G401.6 (cell line): ENCODE results near the gene DHRSX.

Experiments used
- FAIRE-seq: peaks from 2 replicates; lab custom pipeline; 2012; peaks lifted over from hg19 to GRCh38; lab: Jason Lieb, UNC

The DHRSX gene

DNA sequence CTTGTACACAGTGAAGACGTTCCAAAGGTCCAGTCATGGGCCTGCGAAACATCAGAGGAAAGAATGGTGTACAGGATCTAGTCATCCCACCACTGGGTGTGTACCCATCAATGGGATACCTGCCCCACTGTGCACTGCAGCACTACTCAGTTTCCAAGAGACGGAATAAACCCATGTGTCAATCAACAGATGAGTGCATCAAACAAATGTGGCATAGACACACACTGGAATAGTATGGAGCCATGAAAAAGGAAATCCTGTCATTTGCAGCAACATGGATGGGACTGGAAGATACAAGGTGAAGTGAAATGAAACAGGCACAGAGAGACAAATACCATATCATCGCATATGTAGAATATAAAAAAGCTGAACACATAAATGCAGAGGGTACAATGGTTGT lies 48.0 kb downstream of the DHRSX start:
- no peak for FAIRE-seq

DNA sequence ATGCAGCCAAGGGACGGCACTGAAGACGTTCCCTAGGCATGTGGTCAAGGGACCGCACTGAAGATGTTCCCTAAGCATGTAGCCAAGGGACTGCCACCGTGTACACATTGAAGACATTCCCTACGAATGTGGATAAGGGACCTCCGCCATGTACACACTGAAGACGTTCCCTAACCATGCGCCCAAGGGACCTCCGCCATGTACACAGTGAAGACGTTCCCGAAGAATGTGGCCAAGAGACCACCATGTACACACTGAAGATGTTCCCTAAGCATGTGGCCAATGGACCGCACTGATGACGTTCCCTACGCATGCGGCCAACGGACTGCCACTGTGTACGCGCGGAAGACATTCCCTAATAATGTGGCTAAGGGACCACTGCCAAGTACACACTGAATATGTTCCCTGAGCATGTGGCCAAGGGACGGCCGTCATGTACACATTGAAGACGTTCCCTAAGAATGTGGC lies 48.4 kb downstream of the DHRSX start:
- FAIRE-seq, result no peak

DNA sequence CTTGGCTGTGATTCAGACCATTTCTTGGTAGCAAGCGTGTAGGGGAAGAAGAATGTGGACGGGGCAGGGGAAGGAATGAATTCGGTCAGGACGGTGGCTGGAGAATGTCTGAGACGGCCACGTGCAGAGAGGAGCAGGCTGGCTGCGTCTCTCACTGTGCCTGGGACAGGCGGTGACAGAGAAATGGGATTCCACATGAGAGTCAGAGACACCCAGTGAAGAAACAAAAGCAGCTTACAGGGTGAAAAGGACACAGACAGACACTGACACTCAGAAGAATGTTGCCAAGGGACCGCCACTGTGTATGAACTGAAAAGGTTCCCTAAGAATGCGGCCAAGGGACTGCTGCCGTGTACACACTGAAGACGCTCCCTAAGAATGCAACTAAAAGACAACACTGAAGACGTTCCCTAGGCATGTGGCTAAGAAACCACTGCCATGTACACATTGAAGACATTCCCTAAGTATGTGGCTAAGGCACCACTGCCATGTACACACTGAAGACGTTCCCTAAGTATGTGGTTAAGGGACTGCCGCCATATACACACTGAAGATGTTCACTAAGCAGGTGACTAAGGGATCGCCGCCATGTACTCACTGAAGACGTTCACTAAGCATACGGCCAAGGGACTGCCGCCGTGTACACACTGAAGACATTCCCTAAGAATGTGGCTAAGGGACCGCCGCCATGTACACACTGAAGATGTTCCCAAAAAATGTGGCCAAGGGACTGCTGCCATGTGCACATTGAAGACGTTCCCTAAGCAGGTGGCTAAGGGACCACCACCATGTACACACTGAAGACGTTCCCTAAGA lies 49.1 kb downstream of the DHRSX start:
- no peak for FAIRE-seq

DNA sequence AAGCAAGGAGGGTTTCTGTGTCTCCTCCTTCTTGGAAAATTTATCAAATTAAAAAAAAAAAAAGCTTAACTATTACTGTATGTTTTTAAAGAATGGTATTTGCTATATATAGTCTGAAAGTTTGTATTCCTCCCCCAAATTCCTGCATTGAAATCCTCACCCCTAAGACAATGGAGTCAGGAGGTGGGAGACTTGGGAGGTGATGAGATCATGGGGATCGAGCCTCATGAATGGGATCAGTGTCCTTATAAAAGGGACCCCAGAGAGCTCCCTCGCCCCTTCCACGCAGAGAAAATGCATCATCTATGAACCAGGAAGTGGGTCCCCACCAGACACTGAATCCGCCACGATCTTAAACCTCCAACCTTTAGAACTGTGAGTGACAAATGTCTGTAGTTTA lies 50.1 kb downstream of the DHRSX start:
- no peak for FAIRE-seq

DNA sequence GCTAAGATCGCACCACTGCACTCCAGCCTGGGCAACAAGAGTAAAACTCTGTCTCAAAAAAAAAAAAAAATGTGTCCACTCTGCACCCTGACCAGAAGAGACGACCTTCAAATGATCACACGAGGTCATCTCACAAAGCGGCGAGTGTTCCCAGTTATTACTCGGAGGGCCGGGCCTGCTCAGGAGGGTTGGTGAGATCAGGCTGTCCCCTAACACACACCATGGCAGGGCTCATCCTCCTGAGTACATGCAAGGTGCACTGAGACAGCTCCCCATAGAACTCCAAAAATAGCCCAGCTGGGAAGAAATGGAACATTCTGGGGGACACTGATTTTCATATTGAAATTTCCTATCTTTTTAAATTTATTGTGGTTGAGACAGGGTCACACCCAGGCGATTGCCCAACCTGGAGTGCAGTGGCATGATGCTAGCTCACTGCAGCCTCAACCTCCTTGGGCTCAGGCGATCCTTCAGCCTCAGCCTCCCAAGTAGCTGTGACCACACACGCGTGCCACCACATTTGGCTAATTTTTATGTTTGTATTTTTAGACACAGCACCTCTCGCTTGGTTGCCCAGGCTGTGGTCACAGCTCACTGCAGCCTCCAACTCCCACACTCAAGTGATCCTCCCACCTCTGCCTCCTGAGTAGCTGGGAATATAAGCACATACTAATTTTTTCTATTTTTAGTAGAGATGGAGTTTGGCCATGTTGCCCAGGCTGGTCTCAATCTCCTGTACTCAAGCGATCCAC lies 51.5 kb downstream of the DHRSX start:
- no peak for FAIRE-seq

DNA sequence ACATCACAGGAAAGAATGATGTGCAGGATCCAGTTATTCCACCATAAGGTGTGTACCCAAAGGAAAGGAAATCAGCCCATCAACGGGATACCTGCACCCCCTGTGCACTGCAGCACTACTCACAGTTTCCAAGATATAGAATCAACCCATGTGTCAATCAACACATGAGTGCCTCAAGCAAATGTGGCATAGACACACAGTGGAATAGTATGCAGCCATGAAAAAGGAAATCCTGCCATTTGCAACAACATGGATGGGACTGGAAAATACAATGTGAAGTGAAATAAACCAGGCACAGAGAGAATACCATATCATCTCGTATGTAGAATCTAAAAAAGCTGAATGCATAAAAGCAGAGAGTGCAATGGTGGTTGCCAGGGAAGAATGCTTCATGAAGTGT lies 53.3 kb downstream of the DHRSX start:
- no peak for FAIRE-seq

DNA sequence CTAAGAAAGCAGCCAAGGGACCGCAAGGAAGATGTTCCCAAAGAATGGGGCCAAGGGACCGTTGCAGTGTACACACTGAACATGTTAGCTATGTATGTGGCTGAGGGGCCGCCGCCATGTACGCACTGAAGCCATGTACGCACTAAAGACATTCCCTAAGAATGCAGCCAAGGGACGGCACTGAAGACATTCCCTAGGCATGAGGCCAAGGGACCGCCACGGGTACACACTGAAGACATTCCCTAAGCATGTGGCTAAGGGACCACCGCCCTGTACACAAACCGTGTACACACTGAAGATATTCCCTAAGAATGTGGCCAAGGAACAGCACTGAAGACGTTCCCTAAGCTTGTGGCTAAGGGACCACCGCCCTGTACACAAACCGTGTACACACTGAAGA lies 54.0 kb downstream of the DHRSX start:
- FAIRE-seq, result no peak

DNA sequence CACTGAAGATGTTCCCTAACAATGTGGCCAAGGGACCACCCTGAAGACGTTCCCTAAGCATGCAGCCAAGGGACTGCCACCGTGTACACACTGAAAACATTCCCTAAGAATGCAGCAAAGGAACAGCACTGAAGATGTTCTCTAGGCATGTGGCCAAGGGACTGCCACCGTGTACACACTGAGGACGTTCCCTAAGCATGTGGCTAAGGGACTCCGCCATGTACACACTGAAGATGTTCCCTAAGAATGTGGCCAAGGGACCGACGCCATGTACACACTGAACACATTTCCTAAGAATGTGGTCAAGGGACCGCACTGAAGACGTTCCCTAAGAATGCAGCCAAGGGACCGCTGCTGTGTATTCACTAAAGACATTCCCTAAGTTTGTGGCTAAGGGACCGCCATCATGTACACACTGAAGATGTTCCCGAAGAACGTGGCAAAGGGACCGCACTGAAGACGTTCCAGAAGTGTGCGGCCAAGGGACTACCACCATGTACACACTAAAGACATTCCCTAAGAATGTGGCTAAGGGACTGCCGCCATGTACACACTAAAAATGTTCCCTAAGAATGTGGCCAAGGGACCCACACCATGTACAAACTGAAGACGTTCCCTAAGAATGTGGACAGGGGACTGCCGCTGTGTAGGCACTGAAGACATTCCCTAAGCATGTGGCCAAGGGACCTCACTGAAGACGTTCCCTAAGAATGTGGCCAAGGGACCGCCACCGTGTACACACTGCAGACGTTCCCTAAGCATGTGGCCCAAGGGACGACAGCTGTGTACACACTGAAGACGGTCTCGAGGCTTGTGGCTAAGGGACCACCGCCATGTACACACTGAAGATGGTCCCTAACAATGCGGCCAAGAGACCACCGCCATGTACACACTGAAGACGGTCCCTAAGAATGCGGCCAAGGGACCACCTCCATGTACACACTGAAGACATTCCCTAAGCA lies 54.8 kb downstream of the DHRSX start:
- no peak for FAIRE-seq

DNA sequence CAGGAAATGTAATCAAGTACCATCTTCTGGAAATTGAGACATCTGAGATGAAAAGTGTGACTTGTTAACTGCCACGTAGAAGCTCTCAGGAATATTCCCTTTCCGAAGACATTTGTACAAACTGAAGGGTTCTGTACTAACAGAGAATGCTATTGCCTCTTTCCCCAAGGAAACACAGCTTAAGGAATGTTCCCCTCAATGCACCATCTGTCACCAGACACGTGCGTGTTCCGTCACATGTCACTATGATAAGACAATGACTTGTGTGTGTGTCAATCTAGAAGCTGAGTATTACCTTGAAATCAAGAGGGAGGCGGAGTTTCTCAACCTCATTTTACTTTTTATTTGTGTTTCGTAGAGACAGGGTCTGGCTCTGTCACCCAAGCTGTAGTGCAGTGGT lies 58.1 kb downstream of the DHRSX start:
- no peak for FAIRE-seq

DNA sequence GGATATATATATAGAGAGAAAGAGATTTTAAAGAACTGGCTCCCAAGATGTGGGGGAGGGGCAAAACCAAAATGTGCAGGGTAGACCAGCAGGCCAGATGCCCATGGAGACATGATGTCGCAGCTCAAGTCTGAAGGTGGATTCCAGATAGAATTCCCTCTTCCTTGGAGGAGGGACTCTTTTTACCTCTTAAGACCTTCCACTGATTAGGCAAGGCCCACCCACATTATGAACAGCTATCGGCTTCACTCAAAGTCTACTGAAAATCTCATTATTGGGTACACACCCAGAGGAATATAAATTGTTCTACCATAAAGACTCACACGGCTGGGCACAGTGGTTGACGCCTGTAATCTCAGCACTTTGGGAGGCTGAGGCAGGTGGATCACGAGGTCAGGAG lies 59.3 kb downstream of the DHRSX start:
- no peak for FAIRE-seq

DNA sequence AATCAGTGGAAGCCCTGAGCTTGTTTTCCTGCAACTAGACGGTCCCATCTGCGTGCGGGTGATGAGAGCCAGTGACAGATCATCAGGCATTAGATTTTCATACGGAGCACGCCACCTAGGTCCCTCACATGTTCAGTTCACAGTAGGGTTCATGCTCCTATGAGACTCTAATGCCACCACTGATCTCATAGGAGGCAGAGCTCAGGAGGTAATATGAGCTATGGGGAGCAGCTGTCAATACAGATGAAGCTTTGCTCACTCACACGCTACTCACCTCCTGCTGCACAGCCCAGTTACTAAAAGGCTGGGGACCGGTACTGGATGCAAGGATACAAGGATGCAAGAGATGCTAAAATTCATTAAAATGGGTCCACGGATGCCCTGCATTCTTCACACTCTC lies 61.2 kb downstream of the DHRSX start:
- no peak for FAIRE-seq

DNA sequence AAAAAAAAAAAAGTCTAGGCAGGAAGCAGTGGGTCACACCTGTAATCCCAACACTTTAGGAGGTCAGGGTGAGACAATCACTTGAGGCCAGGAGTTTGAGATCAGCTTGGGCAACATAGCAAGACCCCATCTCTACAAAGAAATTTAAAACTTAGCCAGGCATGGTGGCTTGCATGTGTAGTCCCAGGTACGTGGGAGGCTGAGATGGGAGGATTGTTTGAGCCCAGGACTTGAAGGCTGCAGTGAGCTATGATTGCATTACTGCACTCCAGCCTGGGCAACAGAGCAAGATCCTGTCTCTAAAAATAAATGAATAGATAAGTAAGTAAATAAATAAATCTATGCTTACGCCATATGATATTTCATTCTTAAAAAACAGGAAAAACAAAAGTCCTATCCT lies 65.3 kb downstream of the DHRSX start:
- no peak for FAIRE-seq

DNA sequence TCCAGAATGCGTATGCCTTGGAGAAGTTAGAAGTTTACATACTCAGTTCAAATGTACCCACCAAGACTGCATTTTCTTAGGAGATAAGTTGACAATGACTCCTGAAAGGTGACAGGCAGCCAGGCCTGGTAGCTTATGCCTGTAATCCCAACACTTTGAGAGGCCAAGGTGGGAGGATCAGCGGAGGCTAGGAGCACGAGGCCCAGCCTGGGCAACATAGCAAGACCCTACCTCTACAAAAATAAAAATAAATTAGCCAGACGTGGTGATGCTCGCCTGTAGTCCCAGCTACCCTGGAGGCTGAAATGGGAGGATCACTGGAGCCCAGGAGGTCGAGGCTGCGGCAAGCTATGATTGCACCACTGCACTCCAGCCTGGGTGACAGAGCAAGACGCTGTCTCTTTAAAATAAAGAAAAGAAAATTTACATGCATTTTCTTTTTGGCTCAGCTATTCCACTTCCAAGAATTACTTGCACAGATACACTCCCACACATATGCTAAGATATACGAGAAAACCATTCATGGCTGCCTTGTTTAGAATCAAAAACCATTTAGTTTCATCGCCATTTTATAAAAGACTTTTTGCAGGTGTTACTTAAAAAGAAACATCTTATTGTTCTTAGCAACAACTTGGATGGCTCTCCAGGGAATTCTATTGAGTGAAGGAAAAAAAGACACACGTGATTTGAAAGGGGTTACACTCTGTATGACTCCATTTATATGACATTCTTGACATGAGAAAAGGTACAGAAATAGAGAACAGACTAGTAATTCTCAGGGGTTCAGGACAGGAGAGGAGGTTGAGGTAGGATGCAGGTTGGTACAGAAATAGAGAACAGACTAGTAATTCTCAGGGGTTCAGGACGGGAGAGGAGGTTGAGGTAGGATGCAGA lies 66.3 kb downstream of the DHRSX start:
- FAIRE-seq, result no peak

DNA sequence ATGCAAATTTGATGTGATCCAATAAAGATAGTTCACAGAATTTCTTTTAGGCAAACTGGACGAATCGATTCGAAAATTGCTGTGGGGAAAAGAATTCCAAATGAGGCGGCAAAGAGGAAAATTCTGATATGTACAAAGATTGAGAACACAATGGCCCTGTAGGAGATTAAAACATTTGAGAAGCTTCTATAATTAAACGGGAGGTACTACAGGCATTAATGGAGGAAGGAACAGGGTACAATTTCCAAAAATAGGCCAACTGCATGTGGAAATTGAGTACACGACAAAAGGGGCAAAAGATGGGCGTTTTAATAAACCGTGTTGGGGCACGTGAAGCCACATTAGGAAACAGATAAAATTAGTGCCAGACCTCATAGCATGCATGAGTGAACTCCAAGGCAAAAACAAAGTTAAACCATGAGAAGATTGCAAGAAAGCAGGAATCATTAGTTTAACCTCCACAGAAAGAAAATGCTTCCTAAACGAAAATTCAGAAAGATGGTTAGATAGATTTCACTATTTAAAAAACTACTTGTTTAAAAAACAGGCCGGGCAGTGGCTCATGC lies 68.4 kb downstream of the DHRSX start:
- no peak for FAIRE-seq

DNA sequence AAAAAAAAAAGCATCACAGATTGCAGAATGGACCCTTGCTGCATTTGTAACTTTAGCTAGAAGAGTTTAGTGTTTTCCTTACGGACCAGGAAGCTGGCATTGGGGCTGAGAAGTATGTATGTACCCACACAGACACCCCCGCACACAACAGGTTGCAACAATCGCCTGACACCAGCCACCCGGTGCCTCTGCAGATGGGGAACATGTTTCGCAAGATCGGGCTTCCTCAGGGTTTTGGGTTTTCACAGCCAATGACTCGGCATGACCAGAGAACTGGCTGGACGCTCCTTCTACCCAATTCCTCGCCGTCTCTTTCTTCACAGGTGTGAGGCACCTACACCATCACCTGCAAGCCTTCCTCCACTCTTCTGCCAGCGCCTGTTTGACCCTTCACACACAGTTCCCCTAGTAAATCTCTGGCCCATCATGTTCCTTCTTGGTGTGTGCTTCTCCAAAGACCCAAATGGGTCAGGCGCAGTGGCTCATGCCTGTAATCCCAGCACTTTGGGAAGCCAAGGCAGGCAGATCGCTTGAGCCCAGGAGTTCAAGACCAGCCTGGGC lies 70.4 kb downstream of the DHRSX start:
- FAIRE-seq, result no peak

DNA sequence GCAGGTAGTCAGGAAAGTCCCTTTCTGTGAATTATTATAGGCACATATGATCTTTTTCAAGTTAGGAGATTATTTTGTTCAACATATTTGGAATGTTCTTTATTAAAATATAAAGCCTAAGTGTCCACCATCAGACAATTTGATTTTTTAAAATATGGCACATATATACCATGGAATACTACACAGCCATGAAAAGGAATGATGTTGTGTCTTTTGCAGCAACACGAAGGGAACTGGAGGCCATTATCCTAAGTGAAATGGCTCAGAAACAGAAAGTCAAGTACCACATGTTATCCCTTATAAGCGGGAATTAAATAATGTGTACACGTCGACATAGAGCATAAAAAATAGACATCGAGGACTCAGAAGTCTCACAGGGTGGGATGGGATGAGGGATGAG lies 73.0 kb downstream of the DHRSX start:
- FAIRE-seq, result no peak

DNA sequence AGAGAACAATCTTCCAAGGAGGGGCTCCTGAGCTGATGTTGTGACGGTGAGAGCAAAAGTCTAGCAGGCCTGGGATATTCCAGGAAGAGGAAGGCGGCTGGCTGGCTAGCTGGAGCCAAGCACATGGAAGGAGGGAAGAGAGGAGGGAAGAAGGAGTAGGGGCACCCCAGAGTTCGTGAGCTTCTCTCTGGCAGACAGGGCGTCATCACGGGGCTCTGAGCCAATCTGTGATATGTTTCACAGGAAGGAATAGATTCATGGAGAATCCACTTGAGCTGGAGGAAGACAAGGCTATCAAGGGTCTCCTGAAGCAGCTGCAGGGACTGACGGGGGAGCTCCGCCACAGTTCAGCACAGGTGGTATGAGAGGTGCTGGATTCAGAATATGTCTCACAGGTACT lies 73.6 kb downstream of the DHRSX start:
- no peak for FAIRE-seq

DNA sequence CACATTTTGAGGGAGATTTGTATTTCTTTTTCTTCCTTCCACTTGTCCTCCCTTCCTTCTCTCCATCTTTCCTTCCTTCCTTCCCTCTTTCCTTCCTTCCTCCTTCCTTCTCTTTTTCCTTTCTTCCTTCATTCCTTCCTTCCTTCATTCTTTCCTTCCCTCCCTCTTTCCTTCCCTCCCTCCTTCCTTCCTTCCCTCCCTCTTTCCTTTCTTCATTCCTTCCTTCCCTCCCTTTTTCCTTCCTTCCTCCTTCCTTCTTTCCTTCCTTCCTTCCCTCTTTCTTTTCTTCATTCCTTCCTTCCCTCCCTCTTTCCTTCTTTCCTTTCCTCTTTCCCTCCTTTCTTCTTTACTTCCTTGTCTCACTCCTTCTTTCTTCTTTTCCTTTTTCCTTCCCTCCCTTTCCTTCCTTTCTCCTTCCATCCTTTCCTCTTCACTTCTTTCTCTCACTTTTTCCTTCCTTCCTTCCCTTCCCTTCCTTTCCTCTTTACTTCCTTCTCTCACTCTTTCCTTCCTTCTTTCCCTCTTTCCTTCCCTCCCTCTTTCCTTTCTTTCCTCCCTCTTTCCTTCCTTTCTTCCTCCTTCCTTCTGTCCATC lies 74.4 kb downstream of the DHRSX start:
- no peak for FAIRE-seq

DNA sequence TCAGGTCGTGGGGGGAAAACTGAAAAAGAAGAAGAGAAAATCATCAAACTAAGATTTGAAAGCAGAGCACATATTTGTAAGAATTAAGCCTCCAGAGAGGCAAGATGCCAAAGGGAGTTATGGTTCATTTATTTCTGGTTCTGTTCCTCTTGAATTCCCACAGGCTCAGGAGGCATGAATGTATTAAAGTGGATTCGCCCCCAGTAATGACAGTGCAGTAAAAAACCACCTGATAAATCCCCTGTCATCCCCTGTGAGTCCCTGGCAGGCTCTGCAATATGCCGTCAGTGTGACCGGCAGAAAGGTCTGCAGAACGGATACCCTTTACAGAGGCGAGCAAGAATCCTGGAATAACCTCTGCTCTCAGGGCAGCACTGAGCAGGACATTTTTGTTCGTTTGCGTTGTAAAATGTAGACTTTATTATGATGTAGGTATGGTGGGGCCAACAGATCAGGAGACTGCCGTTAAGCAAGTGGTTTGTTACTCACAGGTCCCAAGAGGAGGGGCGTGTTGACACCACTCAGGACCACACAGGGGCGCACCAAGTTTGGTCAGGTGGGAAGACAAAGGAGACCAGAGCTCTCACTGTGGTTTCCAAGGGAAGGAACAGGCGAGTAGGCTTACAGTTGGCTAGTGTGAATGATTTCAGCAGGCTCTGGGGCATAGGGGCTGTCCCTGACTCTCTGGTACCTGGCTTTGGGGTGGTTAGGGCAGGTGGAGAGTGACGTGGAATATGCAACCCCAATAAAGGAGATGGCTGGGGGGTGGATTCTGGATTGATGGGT lies 75.3 kb downstream of the DHRSX start:
- no peak for FAIRE-seq

DNA sequence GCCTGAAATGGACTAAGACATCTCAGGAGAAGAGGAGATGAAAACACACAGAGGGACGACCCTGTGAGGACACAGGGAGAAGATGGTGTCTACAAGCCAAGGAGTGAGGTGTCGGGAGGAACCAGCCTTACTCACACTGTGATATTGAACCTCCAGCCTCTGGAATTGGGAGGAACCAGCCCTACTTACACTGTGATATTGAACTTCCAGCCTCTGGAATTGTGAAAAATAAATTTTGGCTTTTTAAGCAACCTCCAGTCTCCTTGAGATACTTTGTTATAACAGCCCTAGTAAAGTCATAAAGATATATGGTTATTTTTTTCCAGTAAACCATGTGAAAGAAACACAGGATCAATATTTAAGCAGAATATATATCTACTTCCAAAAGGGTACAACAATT lies 76.5 kb downstream of the DHRSX start:
- no peak for FAIRE-seq
